ENCODE data around the gene CDCA4. TPM values are rescaled to one million over a fixed set of nuclear protein-coding genes. Genes with fewer than 3 reads are reported as not detected.

The CDCA4 gene
- polyA plus RNA-seq, 1 of the 3 experiments (the other 2 are of a cell fraction), result 26.8 TPM

- Histone ChIP-seq H4K20me1 (ENCODE audit: insufficient read depth) (peaks cover 22% of the 10 kb centered on the region), H3K9me2 (no peaks in the 10 kb centered on the region), H3K9me3 (no peaks in the 10 kb centered on the region), H3K4me3 (ENCODE audit: low read depth in 2 of 2, low read length in 1 of 2) (peak overlapping the region; percentile 52 to 71), H3K4me1 (ENCODE audit: control insufficient read depth in 1 of 2, insufficient read depth in 2 of 2, low read depth in 1 of 2, low read length in 1 of 2) (peaks cover 18 to 46% of the 10 kb centered on the region in 2 experiments; a peak in 2 of 4 replicates), H3K79me2 (ENCODE audit: insufficient read depth) (peaks cover 52% of the 10 kb centered on the region), H3K27ac (ENCODE audit: low read depth in 2 of 2, low read length in 1 of 2) (peak overlapping the region in 1 of 2 experiments; percentile 99; a peak in 2 of 4 replicates), H3F3A (replicated peaks; ENCODE audit: insufficient read depth) (peaks cover 48% of the 10 kb centered on the region), H2AFZ (ENCODE audit: low read depth) (no peak overlapping the region), H3K36me3 (replicated peaks in 1 of 2; ENCODE audit: control insufficient read depth in 1 of 2, insufficient read depth in 2 of 2, low read length in 1 of 2) (peaks cover 0 to 3% of the 10 kb centered on the region in 2 experiments), H3K4me2 (peak overlapping the region; percentile 98), H3K27me3 (ENCODE audit: insufficient read depth) (no peaks in the 10 kb centered on the region), H3K9ac (peak overlapping the region; percentile 80)
- CTCF ChIA-PET, result interaction anchor here (1.0 to 1.8 kb wide), 5 partner anchors 23 to 49 kb away, joined by 3 to 12 read pairs (median 5); no protein-coding TSS in a partner anchor
- TF ChIP-seq TCF12 (IDR thresholded peaks at IDR 0.05), result no peak
- TF ChIP-seq USF2 (IDR thresholded peaks at IDR 0.05; ENCODE audit: borderline replicate concordance, low read depth, low read length), result no peak
- TF ChIP-seq ELF1 (IDR thresholded peaks at IDR 0.05), result no peak
- no peak for TF ChIP-seq FOXM1 (IDR thresholded peaks at IDR 0.05; ENCODE audit: low read depth)
- TF ChIP-seq CHD2 (IDR thresholded peaks at IDR 0.05; ENCODE audit: low read length, partially characterized antibody), result no peak
- TF ChIP-seq PBX3 (IDR thresholded peaks at IDR 0.05), result no peak
- no peak for TF ChIP-seq GABPA (IDR thresholded peaks at IDR 0.05; ENCODE audit: low read depth)
- TF ChIP-seq JUND (IDR thresholded peaks at IDR 0.05), result no peak
- no peak for TF ChIP-seq GATA2 (CRISPR knock-in tag; IDR thresholded peaks at IDR 0.05)
- no peak; the same call in 1 of the 2 replicates for TF ChIP-seq FOSL2 (IDR thresholded peaks at IDR 0.05; ENCODE audit: borderline replicate concordance, low read depth)
- no peak for TF ChIP-seq RAD21 (IDR thresholded peaks at IDR 0.05; ENCODE audit: low read length)
- WGBS (ENCODE audit: low lambda C conversion rate), result 95% methylated on average over 2 of the region's 2 CpGs
- no peak for DNase-seq
- POLR2A ChIA-PET, result interaction anchor here (0.6 kb wide), 1 partner anchor 37 kb away, joined by 3 read pairs; the partner anchor contains the start of gene CLBA1
These were observed 1.4 kb upstream of the CDCA4 start for GRCh38 chr14:105022276-105022670.

- POLR2A ChIA-PET, result interaction anchor here (0.6 kb wide), 1 partner anchor 36 kb away, joined by 3 read pairs; the partner anchor contains the start of gene CLBA1
- Histone ChIP-seq H4K20me1 (ENCODE audit: insufficient read depth) (peaks cover 28% of the 10 kb centered on the region), H3K79me2 (ENCODE audit: insufficient read depth) (peaks cover 57% of the 10 kb centered on the region), H3K9me2 (no peaks in the 10 kb centered on the region), H3K9me3 (no peaks in the 10 kb centered on the region), H3K4me2 (peak overlapping the region; percentile 98), H2AFZ (ENCODE audit: low read depth) (no peak overlapping the region), H3K9ac (peak overlapping the region; percentile 96), H3K36me3 (replicated peaks in 1 of 2; ENCODE audit: control insufficient read depth in 1 of 2, insufficient read depth in 2 of 2, low read length in 1 of 2) (peaks cover 0 to 3% of the 10 kb centered on the region in 2 experiments), H3K27me3 (ENCODE audit: insufficient read depth) (no peaks in the 10 kb centered on the region), H3F3A (replicated peaks; ENCODE audit: insufficient read depth) (peaks cover 45% of the 10 kb centered on the region), H3K4me3 (ENCODE audit: low read depth in 2 of 2, low read length in 1 of 2) (peak overlapping the region; percentile 71 to 77), H3K4me1 (ENCODE audit: control insufficient read depth in 1 of 2, insufficient read depth in 2 of 2, low read depth in 1 of 2, low read length in 1 of 2) (peaks cover 18 to 47% of the 10 kb centered on the region in 2 experiments; a peak in 2 of 4 replicates), H3K27ac (ENCODE audit: low read depth in 2 of 2, low read length in 1 of 2) (peak overlapping the region; percentile 89 to 99)
- CTCF ChIA-PET, result interaction anchor here (1.0 to 10.9 kb wide), 6 partner anchors 24 to 196 kb away, joined by 3 to 138 read pairs (median 6); no protein-coding TSS in a partner anchor
- 12% methylated on average over 20 of the region's 20 CpGs for WGBS (ENCODE audit: low lambda C conversion rate)
- TF ChIP-seq MXI1 (IDR thresholded peaks at IDR 0.05; ENCODE audit: low read depth, low read length) (peak; percentile 76; the same call in 1 of the 2 replicates), MAX (IDR thresholded peaks at IDR 0.05; ENCODE audit: low read depth) (peak; percentile 13; the same call in 1 of the 2 replicates), RCOR1 (IDR thresholded peaks at IDR 0.05; ENCODE audit: low read length) (no peak), CTCF (IDR thresholded peaks at IDR 0.05) (peak; percentile 21; the same call in 1 of the 2 replicates), GATA2 (CRISPR knock-in tag; IDR thresholded peaks at IDR 0.05) (no peak), EP300 (IDR thresholded peaks at IDR 0.05; ENCODE audit: borderline replicate concordance in 1 of 2, low read depth in 1 of 2, low read length in 1 of 2) (no peak)
- peak; percentile 62 for DNase-seq
These were observed 883 bp upstream of the CDCA4 start for GRCh38 chr14:105021656-105022275.
